NT2/D1 (cell line): Measurements from ENCODE around the gene RBBP8NL.

Experiments used
- YY1 ChIP-seq: IDR thresholded peaks from 2 replicates; pipeline ENCODE4 v1.6.1; 2011; ENCODE audit not compliant: insufficient read length, insufficient read depth
- ZNF274 ChIP-seq: IDR thresholded peaks from 2 replicates; pipeline ENCODE4 v1.6.1; 2011; ENCODE audit warnings: mild to moderate bottlenecking, low read depth, low read length

DNA sequence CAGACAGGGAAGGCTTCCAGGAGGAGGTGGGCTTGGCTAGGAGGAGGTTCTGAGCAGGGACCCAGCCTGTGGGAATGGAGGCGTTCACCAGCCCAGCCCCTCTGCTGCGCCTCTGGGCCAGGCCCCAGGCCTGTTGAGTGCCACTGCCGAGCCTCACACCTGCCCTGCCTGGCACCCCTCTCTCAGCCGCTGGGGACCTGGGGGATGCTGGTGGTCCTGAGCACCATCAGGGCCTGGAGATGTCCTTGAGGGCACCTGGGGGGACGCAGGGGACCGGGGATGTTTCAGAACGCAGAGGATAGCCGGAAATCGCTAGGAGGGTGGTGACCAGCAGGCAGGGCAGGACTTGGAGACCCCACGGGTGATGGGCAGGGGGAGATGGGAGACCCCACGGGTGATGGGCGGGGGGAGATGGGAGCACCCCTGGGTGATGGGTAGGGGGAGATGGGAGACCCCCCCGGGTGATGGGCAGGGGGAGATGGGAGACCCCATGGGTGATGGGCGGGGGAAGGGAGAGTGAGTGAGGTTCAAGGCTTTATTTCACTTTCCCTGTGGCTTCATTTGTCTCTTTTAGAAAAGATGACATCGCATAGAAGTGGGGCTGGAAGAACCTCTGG, 35.7 kb upstream of the RBBP8NL start:
- no peak for TF ChIP-seq ZNF274
- no peak for TF ChIP-seq YY1
